ENCODE results near the gene PRRX2.
"Not testable (repeated sequence)": the region's sequence is repeated elsewhere in the genome, so short reads cannot be mapped to it uniquely, and the experiment has no call there.

Gene PRRX2

DNA sequence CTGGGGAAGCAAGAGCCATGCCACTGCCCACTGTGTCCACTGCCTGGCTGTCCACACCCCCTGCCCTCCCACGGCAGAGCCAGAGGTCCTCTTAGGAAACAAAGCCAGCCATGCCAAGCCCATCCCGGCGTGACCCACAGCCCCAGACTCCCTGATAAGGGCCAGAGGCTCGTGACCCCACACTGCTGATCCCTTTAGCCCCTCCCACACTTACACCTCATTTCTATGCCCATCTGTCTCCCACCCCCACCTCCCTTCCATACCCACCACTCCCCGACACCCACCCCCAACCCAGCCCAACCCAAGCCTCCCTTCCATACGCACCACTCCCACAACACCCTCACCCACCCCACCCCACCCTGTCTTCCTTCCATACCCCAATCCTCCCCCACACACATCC, 70.1 kb downstream of the PRRX2 start:
- no peak for DNase-seq (ENCODE audit: low read depth)

DNA sequence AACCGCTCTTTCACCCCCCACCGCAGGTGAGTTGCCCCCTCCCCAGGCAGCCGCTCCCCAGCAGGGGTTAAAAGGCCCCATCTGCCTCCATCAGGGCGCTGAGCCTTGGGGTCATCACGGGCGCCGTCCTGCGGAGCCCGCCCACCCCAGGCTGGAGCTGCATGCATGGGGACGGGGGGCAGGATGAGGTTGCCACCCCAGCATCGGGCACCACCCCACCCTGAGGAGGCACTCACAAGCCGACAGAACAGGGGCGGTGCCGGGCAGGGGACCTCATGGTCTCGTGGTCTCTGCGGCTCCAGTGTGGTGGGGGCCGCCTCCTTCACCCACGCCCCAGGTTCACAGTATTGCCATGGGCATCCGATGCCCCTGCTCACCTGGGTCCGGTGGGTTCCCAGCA, 70.9 kb downstream of the PRRX2 start:
- no peak for DNase-seq (ENCODE audit: low read depth)

DNA sequence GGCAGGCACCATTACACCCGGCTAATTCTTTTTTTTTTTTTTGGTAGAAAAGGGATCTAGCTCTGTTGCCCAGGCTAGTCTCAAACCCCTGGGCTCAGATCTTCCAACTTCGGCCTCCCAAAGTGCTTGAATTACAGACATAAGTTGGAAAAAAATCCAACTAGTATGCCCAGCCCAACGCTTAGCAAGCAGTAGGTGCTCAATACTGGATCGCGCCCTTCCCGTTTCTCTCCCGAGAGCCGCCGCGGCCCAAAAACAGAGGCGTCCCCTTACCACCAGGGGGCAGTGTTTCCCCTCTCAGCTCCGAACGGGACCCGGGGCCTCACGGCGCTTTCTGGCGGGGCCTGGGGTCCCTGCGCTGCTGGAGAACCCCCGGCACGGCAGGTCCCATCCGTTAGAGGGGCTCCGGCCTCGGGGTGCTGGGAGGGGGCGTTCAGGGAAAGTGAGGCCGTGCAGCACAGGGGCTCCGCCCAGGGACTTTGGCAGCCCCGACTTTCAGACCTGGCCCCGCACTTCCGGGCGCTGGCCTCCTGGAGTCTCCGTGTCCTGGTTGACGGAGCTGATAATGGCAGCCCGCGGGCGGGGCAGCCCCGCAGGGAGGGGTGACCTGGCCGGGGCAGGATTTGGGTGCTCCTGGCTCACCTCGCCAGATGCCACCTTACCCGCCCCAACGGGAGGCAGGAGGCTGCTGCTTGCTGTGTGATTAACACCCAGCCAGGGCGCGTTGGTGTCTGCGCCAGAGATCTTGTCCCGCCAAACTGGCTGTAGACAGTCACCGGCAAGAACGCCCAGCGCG, 72.2 kb downstream of the PRRX2 start:
- DNase-seq (ENCODE audit: low read depth): no peak

DNA sequence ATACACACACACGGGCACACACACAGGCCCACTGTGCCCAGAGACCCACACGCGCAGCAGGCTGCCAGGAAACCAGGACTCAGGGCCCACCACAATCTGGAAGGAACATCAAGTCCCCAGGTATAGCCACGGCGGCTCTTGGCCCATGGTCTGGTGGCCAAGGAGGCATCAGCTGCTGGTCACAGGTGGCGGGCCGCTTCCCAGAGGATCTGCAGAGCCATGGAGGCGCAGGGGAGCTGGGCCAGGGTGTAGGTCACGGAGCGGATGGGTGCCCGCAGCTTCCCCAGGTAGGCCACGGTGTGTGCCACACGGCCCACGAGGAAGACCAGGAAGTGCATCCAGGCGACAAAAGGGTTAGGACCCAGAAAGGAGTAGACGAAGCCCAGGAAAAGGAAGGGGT, 74.0 kb downstream of the PRRX2 start:
- no peak for DNase-seq (ENCODE audit: low read depth)

DNA sequence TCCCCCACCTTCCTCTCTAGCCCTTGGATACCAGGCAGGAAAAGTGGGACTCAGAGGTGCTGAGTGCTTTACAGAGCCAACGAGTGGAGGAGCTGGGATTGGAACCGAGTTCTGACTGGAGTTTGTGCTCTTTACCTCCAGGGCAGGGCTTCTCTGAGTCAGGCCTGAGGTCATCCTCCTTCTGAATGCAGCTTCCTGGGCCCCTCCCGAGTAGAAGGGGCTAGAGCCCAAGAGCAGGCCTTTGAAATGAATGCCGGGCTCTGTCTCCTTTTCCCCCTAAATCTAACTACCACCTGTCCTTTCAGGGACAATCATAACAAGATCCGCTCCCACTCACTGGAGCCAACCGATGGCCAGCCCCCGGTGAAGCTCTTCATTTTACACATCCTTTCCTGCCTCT, 74.7 kb downstream of the PRRX2 start:
- no peak for DNase-seq (ENCODE audit: low read depth)

DNA sequence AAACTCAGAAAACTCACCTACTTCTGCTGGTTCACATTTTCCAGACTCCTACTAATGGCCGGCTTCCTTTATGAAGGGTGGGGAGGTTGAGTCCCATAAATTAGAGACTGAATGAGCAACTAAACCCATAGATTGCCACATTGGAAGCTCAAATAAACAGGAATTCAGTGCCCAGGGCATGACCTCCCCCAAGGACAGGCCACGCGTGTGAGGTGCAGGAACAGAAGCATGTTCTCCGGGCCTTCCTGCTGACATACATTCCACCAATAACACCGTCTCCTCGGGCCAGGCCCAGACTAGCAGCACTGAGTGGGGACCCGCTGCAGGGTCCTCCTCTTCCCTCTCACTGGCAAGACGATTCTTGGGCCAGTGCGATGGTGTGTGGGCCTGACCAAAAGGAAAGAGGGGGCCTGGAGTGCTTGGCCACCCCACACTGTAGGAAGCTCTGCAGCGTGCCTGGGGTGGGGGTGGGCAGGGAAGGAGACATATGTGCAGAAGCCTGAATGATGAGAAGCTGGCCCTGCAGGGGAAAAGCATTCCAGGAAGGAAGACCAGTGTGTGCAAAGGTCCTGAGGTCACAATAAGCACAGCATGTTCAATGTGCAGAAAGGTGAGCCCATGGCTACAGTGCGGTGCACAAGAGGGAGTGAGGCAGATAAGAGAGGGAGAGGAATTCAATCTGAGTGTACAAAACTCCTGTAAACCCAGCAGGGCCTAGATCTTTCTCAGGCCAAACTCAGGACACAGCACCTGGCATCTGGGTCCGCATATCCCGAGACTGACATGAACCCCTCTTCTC, 75.4 kb downstream of the PRRX2 start:
- DNase-seq (ENCODE audit: low read depth): no peak

DNA sequence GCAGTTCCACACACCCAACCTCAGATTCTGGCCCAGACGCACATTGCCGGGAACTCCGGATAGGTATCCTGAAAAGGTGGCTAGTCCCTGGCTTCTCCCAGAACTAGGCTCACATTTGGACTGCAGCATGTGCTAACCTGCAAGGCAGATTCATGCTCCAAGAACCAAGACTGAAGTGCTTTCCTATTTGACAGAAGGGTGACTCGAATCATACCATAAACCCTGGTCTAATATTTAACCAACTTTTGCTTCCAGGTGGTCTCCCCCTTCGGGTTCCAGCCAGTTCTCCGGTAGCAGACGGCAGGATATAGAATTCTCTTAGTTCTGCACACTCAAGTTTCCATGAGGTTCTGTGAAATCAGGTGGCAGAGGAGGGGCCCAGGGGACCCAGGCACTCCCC, 79.8 kb downstream of the PRRX2 start:
- no peak for DNase-seq (ENCODE audit: low read depth)

DNA sequence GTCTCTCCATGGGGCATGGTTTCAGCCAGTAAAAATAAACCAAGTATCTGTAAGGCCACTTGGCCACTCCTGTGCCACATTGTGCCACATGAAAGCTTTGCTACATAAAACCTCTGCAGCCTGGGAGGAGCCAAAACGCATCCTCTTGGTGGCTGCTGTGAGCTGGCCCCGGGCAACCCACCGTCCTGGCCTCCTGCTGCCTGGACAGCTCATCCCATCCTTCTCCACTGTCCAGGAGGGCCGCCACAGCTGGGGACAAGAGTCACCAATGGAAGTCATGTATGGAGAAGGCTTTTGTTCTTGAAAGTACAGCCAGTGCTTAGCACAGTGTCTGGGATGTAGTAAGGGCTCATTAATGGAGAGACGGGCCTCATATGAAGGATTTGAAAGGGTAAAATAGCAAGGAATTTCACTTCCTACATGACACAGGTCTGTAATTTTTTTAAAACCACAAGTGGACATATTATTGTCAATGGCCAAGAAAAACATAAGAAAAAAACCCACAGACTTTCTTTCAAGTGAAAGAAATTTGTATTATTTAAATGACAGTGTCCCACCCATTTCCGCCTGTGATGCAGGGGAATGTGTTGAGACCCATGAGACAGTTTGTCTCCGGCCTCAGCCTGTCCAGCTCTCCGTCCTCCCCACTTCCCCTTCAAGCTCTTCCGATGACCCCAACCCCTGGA, 80.8 kb downstream of the PRRX2 start:
- DNase-seq (ENCODE audit: low read depth): no peak

DNA sequence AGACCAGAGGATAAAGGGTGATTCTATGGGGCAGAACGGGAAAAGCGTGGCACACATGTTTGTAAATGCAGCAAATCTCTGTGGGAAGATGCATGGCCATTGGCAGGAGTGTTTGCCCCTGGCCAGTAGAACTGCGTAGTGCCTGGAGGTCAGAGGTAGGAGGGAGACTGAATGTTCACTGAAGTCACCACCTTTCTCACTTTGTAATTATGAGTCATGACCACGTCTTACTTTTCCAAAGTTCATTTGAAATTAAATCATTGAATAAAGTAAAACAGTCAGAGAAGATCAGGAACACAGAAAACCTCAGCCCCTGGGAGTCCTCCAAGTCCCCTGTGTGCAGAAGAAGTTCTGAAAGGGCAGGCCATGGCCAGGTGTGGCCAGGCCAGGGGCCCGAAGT, 82.8 kb downstream of the PRRX2 start:
- no peak for DNase-seq (ENCODE audit: low read depth)

DNA sequence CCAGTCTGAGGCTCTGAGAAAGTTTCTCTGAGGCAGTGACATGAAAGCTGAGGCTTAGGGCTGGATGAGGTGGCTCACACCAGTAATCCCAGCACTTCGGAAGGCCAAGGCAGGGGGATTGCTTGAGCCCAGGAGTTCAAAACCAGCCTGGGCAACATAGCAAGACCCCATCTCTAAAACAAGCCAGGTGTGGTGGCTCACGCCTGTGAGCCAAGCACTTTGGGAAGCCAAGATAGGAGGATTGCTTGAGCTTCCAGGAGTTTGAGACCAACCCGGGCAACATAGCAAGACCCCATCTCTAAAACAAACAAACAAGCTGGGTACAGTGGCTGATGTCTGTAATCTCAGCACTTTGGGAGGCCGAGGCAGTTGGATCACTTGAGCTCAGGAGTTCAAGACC, 83.6 kb downstream of the PRRX2 start:
- DNase-seq (ENCODE audit: low read depth): not testable (repeated sequence)

DNA sequence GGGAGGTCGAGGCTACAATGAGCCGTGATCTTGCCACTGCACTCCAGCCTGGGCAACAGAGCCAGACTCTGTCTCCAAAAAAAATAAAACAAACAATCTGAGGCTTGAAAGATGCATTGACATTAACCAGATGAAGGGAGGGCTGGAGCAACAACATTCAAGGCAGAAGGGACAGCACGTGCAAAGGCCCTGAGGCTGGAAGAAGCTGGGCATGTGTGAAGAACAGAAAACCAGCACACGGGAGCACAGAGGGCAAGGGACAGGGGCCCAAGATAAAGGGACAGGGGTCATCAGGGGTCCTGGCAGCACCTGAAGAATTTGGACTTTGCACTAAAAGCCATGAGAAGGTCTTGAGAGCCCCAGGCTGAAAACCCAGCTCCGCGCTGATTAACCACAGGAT, 84.1 kb downstream of the PRRX2 start:
- no peak for DNase-seq (ENCODE audit: low read depth)

DNA sequence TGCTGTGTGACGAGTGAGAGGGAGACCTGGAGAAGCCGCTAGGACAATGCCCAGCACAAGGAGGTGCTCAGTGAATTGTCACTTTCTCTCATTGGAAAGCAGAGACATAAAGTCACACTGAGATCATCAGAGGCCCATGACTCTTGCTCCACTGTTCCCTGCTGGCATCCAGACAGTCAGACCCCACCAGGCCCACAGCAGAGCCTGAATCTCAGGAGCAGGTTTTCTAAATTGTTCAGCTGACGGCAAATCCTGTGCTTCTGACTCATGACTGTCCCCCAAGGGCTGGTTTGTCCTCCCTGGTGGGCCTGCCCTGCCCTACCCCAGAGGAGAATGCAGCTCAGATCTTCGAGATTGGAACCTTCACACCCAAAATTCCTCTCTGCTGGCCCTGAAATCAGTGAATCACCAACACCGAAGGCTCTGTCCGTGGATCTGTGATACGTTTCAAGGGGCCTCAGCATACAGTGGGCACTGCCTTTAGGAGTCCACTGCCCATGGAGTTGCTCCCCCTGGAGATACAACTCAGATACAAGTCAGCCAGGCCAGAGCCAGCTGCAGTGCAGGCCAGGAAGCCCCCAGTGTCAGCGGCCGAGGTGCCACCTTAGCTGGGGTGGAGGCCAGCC, 84.7 kb downstream of the PRRX2 start:
- no peak for DNase-seq (ENCODE audit: low read depth)

DNA sequence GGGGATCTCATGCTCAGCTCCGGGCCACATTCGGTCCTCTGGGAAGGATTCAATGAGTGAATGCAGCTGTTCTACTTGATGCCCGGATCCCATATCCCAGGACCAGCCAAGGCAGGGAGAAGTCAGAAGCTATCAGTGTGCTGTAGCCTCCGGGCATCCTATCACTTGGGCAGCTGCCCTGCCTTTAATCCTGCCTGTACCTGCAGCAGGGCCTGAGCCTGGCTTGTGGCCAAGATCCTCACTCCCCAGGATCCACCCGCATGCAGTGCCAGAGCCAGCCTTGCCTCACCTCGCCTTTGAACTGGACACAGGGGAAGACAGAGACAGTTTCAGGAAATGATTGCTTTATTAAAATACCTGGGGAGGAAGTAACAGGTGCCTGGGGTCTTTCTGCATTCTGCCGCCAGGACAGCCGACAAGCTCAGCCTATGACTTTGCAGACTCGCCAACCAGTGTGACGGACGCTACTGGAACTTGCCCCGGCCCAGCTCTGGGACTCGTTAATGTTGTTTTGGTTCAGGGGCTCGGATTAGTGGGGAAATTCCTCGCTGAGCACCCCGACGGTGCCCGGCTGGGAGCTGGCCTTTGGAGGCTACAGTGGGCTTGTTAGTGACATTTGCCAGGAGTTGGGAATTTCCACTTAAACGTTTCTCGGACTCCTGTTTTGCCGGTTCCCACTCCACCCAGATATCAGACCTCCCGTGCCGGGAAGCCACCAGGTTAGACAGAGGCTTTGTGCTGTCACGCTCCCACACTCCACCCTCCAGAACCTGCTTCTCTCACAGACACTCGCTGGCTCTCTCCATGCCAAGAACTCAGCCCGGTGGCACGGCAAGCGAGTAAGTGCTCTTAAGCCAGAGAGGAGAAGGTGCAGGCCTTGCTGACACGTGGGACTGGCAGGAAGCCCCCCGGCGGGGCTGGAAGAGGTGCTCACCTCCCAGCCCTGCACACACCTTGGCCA, 86.7 kb downstream of the PRRX2 start:
- no peak for DNase-seq (ENCODE audit: low read depth)

DNA sequence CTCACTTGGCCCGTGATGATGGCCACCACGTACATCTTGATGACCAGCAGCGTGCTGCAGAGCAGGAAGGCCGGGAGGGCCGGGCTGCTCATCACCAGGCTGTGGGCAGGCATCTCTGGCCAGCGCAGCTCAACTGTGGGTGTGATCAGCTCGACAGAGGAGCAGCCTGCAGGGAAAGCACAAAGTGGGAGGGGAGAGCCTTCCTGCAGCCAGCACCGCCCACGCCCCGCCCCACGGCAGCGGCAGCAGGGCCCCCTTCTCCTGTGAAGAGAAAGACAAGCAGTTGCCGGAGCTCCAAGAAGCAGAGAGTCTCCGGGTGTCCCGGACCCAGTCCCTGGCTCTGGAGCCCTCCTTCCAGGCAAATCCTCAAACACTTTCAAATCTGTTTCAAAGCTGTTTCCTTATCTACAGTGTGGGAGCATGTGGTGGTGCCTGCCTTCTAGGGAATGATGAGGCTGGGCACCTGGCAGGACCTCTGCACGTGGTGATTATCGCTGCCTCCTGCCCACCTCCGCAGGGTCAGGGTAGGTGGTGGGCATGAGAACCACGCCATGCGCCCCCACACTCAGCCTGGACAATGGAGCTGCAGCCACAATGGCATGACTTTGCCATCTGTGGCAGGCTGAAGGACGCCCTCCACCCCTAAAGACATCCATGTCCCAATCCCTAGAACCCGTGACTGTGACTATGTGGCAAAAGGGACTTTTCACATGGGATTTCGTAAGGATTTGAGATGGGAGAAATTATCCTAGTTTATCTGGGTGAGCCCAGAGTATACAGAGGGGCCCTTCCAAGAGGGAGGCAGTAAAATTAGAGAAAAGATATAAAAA, 87.7 kb downstream of the PRRX2 start, which contains the start of gene PTGES:
TSS of gene PTGES (minus strand) at position 143 of the 830 bp plus-strand sequence. CDS start at position 113, 30 bp downstream.
- DNase-seq (ENCODE audit: low read depth): peak; percentile 54

DNA sequence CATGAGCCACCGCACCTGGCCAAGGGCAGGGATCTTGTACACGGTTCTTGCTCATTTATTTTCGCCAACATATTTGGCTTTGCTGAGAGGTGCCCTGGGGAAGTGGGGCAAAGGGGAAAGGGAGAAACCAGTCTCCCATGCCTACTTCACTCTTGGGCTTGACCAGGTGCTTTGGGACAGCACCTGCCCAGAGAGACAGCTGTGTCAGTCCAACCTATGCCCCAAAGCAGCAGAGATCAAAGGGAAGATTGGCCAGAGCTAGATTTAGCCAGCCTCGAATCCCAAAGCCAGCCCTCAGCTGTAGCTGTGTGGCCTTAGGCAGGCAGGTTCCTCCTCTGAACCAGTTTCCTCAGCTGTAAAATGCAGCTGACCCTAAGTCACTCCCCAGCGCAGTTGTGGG, 89.7 kb downstream of the PRRX2 start:
- DNase-seq (ENCODE audit: low read depth): no peak

DNA sequence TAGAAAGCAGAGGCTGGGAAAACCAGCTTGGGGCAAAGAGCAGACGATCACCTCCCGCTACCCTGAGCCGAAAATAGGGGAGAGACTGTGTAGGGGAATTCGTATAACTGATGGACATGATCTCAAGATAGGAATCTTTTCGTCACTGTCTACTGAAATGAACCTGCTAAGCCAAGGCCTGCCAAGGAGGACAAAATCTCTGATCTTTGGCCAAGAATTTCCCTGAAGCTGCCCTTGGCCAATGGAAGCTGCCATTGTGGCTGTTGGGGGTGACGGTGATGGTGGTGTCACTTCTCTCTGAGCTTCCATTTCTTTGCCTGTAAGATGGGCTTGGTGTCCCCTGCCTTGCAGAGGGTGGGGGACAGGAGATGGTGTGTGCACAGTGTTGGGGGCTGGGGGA, 90.7 kb downstream of the PRRX2 start:
- no peak for DNase-seq (ENCODE audit: low read depth)

DNA sequence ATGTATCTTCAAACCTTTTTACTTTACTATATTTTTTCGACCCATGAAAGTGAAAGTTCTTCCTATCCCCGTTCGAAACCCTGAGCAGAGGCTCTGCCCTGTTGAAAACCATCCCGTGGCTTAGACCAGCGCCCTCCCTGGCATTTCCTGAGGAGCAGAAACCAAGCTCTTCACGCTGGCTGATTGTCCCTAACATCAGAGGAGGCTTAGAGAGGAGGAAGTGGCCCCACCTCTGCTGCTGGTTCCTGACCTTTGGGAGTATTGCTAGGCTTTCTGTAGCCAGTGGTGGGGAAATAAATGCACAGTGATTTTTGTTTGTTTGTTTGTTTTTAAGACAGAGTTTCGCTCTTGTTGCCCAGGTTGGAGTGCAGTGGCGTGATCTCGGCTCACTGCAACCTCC, 91.6 kb downstream of the PRRX2 start:
- DNase-seq (ENCODE audit: low read depth): no peak

DNA sequence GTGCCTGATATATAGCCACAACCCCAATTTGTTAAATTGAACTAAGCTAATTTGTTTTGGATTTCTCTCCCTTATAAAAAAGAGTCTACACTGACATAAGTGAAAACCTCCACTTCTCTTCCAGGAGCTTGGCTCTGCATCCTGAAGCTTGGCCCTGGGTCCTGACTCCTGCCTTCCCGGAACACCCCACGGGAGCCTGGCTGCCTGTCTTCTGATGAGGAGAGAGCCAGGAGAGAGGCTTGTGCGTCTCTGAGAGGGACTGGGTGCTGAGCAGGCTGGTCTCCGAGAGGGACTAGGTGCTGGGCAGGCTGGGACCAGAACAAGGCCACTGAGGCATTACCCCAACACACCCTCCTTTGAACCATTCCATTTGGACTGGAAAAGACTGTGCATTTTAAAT, 93.9 kb downstream of the PRRX2 start:
- no peak for DNase-seq (ENCODE audit: low read depth)

DNA sequence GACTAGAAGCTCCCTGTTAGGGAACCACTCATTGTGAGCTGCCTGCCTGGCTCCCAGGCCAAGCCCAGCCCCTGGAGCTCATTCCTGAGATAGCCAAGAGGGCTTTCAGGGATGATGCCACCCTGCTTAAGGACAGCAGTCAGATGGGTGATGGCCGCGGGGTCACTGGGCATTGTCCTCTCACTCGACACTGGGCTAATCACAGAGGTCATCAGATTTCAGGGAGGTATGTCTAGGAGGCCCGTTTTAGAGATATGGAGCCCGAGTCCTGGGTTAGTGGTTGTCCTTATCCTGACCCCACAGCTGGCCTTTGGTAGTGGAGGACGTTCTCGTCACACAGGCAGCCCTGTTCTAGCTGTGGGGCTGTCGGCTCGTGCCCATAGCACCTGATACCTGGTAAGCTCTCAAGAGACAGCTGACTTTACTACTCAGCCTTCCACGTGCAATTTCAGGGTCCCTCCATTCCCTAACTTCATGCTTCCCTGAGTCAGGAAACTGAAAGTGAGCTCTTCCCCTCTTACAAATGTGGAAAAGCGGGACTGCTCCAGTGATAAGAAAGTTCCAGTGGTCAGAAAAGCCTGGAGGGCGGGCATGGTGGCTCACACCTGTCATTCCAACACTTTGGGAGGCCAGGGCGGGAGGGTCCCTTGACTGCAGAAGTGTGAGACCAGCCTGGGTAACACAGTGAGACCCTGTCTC, 94.5 kb downstream of the PRRX2 start:
- DNase-seq (ENCODE audit: low read depth): no peak

DNA sequence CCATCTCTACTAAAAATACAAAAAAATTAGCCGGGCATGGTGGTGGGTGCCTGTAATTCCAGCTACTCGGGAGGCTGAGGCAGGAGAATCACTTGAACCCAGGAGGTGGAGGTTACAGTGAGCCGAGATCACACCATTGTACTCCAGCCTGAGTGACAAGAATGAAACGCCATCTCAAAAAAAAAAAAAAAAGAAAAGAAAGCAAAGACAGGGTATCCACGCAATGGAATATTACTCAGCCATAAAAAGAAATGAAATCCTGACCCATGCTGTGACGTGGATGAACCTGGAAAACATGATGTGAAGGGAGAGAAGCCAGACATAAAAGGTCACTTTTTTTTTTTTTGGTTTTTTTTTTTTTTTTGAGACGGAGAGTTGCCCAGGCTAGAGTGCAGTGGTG, 95.3 kb downstream of the PRRX2 start:
- DNase-seq (ENCODE audit: low read depth): not testable (repeated sequence)

Measured in GM04503 (cell line).